A673 (cell line): Measurements from ENCODE around the gene STK40. TPM values are rescaled to one million over a fixed set of nuclear protein-coding genes. Genes with fewer than 3 reads are reported as not detected.
A peak's percentile ranks its signal among the peaks of the same experiment; 100 is the strongest.

Experiments
- BruUV-seq: library from RNA; stranded (reverse); fragments of 400-500 nt; replicated peaks from 2 replicates; lab custom pipeline; 2021; lab: Mats Ljungman, UMichigan
- CTCF ChIA-PET: fragments of 300-600 bp; sonication (Branson Sonifier 250); formaldehyde crosslinking; loops from one replicate; lab custom pipeline; 2022; ENCODE audit warnings: antibody characterized with exemption; lab: Charles Lee
- POLR2A ChIA-PET: fragments of 300-600 bp; sonication (Branson Sonifier 250); formaldehyde crosslinking; loops from one replicate; lab custom pipeline; 2022; ENCODE audit warnings: antibody characterized with exemption; ENCODE audit not compliant: low non-redundant PET; lab: Charles Lee
- DNase-seq: peaks from one replicate; pipeline ENCODE4 v3.0.0-alpha.2; 2015; ENCODE audit warnings: low spot score
- H3K27ac ChIP-seq: fragments of 200-600 bp; sonication (generic); 2 replicates; pipeline ENCODE4 v1.5.1; 2016; ENCODE audit warnings: mixed run types, low read depth, mild to moderate bottlenecking, mixed read lengths, antibody characterized with exemption, low read length; ENCODE audit not compliant: poor library complexity, severe bottlenecking
- H3K27me3 ChIP-seq: fragments of 200-600 bp; sonication (generic); replicated peaks from 2 replicates; pipeline ENCODE4 v1.6.1; 2017; ENCODE audit warnings: mixed run types, low read depth, mild to moderate bottlenecking, mixed read lengths, antibody characterized with exemption, low read length; ENCODE audit not compliant: insufficient read depth, poor library complexity
- H3K36me3 ChIP-seq: fragments of 200-600 bp; sonication (generic); 2 replicates; pipeline ENCODE4 v1.6.1; 2016; ENCODE audit warnings: mixed run types, mild to moderate bottlenecking, mixed read lengths, antibody characterized with exemption, low read length; ENCODE audit not compliant: insufficient read depth, poor library complexity, severe bottlenecking
- H3K4me1 ChIP-seq: fragments of 200-600 bp; sonication (generic); 2 replicates; pipeline ENCODE4 v1.6.1; 2017; ENCODE audit warnings: mixed run types, mild to moderate bottlenecking, mixed read lengths, antibody characterized with exemption, low read length; ENCODE audit not compliant: insufficient read depth, poor library complexity, severe bottlenecking
- H3K4me3 ChIP-seq: fragments of 200-600 bp; sonication (generic); 2 replicates; pipeline ENCODE4 v1.5.1; 2016; ENCODE audit warnings: low read depth, mixed run types, mild to moderate bottlenecking, mixed read lengths, low read length; ENCODE audit not compliant: poor library complexity, severe bottlenecking
- H3K9me3 ChIP-seq: fragments of 200-600 bp; sonication (generic); 2 replicates; pipeline ENCODE4 v1.6.1; 2016; ENCODE audit warnings: mixed run types, low read depth, mild to moderate bottlenecking, mixed read lengths, antibody characterized with exemption, low read length; ENCODE audit not compliant: poor library complexity, severe bottlenecking
- CTCF ChIP-seq: fragments of 300-800, 200-600 bp; sonication (generic); conservative IDR thresholded peaks from 2 replicates; pipeline ENCODE4 v1.5.1; 2017; ENCODE audit warnings: low read depth, mild to moderate bottlenecking, antibody characterized with exemption, low read length, moderate library complexity, mixed read lengths
- EZH2 ChIP-seq: fragments of 200-600 bp; sonication (generic); IDR thresholded peaks from 2 replicates; pipeline ENCODE4 v1.6.1; 2017; ENCODE audit warnings: borderline replicate concordance, low read depth, mild to moderate bottlenecking, mixed read lengths, antibody characterized with exemption, low read length; ENCODE audit not compliant: poor library complexity, severe bottlenecking
- intact Hi-C: fragments of 100-400 bp; cut with micrococcal nuclease; formaldehyde crosslinking; loops from one replicate; pipeline ENCODE4 v1.10.0; 2022; ENCODE audit not compliant: unreplicated experiment
- total RNA-seq: library from RNA; stranded (reverse); gene quantifications from 2 replicates; pipeline ENCODE4 v1.2.3, GENCODE V29; 2021

STK40 gene
- total RNA-seq, 1 experiment from 2014 or later, result 109 TPM

GRCh38 chr1:36323636-36324352 lies 61.9 kb downstream of the STK40 start, which contains the start of gene EVA1B:
Gene EVA1B (minus strand): TSS chr1:36323645. CDS start chr1:36323037, 608 bp downstream.
- intact Hi-C loops, result no loop called here
- no peak within 1 kb of the TSS for H3K27ac ChIP-seq
- H3K4me1 ChIP-seq, result peaks cover 12% of the 10 kb centered on the region
- peak within 1 kb of the TSS; percentile 65 for H3K4me3 ChIP-seq
- TF ChIP-seq CTCF (no peak), EZH2 (no peak)
- ChIA-PET POLR2A (no interaction called here), CTCF (no interaction called here)
- H3K9me3 ChIP-seq, result no peaks in the 10 kb centered on the region
- BruUV-seq, result no TSS peak
- peak; percentile 67 for DNase-seq
- H3K27me3 ChIP-seq, result no peaks in the 10 kb centered on the region
- H3K36me3 ChIP-seq, result no peaks in the 10 kb centered on the region

GRCh38 chr1:36322786-36323635 lies 62.7 kb downstream of the STK40 start:
- no peaks in the 10 kb centered on the region for H3K9me3 ChIP-seq
- intact Hi-C loops, result no loop called here
- no peak overlapping the region for H3K27ac ChIP-seq
- ChIA-PET CTCF (no interaction called here), POLR2A (no interaction called here)
- H3K36me3 ChIP-seq, result no peaks in the 10 kb centered on the region
- TF ChIP-seq EZH2 (no peak), CTCF (no peak)
- H3K27me3 ChIP-seq, result no peaks in the 10 kb centered on the region
- peak overlapping the region; percentile 65 for H3K4me3 ChIP-seq
- peaks cover 12% of the 10 kb centered on the region for H3K4me1 ChIP-seq
- DNase-seq, result no peak
- no TSS peak for BruUV-seq

GRCh38 chr1:36322041-36322785 lies 63.5 kb downstream of the STK40 start:
- Histone ChIP-seq H3K27ac (no peak overlapping the region), H3K9me3 (no peaks in the 10 kb centered on the region), H3K27me3 (no peaks in the 10 kb centered on the region), H3K4me1 (peaks cover 12% of the 10 kb centered on the region), H3K36me3 (no peaks in the 10 kb centered on the region), H3K4me3 (peak overlapping the region; percentile 65)
- intact Hi-C loops, result no loop called here
- no peak for DNase-seq
- no TSS peak for BruUV-seq
- ChIA-PET CTCF (no interaction called here), POLR2A (no interaction called here)
- TF ChIP-seq CTCF (no peak), EZH2 (no peak)
